Testis (tissue), 2 donors: ENCODE data around the gene CCL13.

Source experiments
- CTCF ChIP-seq, 3 experiments: fragments of 450-650 bp in 2 of 3; fragments of 200-600 bp in 1 of 3; sonication (generic) in 1 of 3; IDR thresholded peaks; one replicate each; pipeline ENCODE4 v1.5.1; 2016 to 2019; ENCODE audit warnings: antibody characterized with exemption in 3 of 3, mild to moderate bottlenecking in 2 of 3, moderate library complexity in 1 of 3
- POLR2A ChIP-seq: fragments of 450-650 bp; IDR thresholded peaks from one replicate; pipeline ENCODE4 v1.6.1; 2017; ENCODE audit warnings: antibody characterized with exemption, mild to moderate bottlenecking, moderate library complexity

GRCh38 chr17:34384822-34385605 is 28.7 kb downstream of the CCL13 start:
- TF ChIP-seq CTCF (IDR thresholded peaks at IDR 0.05) = no peak
- TF ChIP-seq POLR2A = no peak
